Fibroblast of pulmonary artery (primary cell): Measurements from ENCODE around the gene PPIA.

Experiments used
- DNase-seq: peaks from one replicate; pipeline ENCODE4 v3.0.0-alpha.2; 2010; ENCODE audit warnings: low read depth
- H3K4me3 ChIP-seq: replicated peaks from 2 replicates; pipeline ENCODE4 v1.5.1; 2011; ENCODE audit warnings: low read depth, mild to moderate bottlenecking, control low read depth, low read length, moderate library complexity
- CTCF ChIP-seq: IDR thresholded peaks from 2 replicates; pipeline ENCODE4 v1.5.1; 2011; ENCODE audit warnings: mild to moderate bottlenecking, control low read depth, low read length, inconsistent platforms; ENCODE audit errors: missing control alignments

The PPIA gene

GRCh38 chr7:44752822-44753221 lies 43.7 kb upstream of the PPIA start:
- no peak for DNase-seq
- no peak for TF ChIP-seq CTCF
- H3K4me3 ChIP-seq, result no peak overlapping the region

DNA sequence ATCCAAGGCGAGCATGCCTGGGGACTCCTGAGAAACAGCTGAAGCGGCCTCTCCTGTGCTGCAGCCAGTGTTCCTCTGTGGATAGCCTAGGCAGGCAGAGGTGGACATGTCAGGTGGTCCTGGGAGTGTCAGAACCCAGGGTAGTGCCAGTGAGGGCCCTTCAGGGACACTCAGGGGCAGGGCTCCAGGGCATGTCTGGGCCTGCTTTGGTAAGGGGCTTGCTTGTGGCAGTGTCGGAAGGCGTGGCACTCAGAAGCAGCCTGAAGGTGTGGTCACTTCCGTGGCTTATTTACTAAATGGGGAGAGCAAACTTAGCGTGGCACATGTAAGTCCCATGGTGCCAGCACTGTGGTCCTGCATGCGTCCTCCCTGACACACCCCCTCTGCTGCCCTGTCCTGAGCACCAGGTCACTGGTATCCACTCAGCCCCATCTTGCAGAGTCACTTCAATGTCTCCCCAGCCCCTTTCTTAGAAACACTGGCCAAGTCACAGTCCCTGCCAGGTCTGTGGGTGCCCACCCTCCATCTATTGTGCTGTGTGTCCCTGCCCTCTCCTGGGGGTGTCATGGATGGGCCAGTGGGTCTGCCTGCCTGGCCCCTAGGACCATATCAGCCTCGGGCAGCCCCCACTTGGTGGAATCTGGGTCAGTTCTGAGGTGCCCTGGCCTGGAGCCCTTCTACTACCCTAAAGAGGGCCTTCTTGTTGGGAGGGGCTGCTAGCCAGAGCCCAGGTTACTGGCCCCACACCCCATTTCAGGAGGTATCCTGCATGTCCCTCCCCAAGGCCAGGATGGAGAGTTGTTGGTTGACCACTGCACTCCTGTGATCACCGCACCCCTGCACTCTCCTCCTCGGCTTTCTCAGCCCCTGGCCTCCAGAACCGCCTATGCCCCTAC lies 41.4 kb upstream of the PPIA start:
- TF ChIP-seq CTCF, result no peak
- H3K4me3 ChIP-seq, result no peak overlapping the region
- DNase-seq, result no peak

GRCh38 chr7:44755698-44756627 lies 40.5 kb upstream of the PPIA start:
- DNase-seq, result no peak
- no peak for TF ChIP-seq CTCF
- no peak overlapping the region for H3K4me3 ChIP-seq

DNA sequence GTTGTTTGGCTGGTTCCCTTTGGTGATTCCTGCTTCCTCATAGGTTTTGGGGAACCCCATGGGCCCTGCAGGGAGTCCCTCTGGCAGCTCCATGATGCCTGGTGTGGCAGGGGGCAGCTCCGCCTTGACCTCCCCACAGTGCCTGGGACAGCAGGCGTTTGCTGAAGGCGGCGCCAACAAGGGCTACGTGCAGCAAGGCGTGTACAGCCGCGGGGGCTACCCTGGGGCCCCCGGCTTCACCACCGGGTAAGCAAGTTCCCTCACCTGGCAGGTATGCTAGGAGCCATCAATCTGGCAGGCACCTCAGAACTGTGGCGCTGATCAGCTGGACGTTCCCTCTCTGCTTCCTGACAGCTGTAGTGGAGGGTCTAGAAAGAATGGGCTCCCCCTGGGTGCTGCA lies 39.6 kb upstream of the PPIA start:
- no peak overlapping the region for H3K4me3 ChIP-seq
- no peak for TF ChIP-seq CTCF
- no peak for DNase-seq

GRCh38 chr7:44757311-44757710 lies 39.2 kb upstream of the PPIA start:
- H3K4me3 ChIP-seq, result no peak overlapping the region
- DNase-seq, result no peak
- TF ChIP-seq CTCF, result no peak

- TF ChIP-seq CTCF, result no peak
- H3K4me3 ChIP-seq, result no peak overlapping the region
- DNase-seq, result no peak
These were observed 38.7 kb upstream of the PPIA start for GRCh38 chr7:44757739-44758138.
